M059J (cell line): ENCODE data around the gene CCT3. TPM values are rescaled to one million over a fixed set of nuclear protein-coding genes. Genes with fewer than 3 reads are reported as not detected.
A peak's percentile ranks its signal among the peaks of the same experiment; 100 is the strongest.
"Not testable (repeated sequence)": the region's sequence is repeated elsewhere in the genome, so short reads cannot be mapped to it uniquely, and the experiment has no call there.

Source experiments
- DNase-seq: peaks from one replicate; pipeline ENCODE4 v3.0.0-alpha.2; 2012; ENCODE audit warnings: low read depth
- total RNA-seq: library from RNA; depleted of rRNA; stranded (reverse); fragments of >200 nt; shearing (Covaris generic); gene quantifications from 2 replicates; pipeline ENCODE4 v1.2.3, GENCODE V29; 2014

Gene CCT3
- total RNA-seq, 1 experiment from 2014 or later, result 432 TPM

- no peak for DNase-seq
Observed at GRCh38 chr1:156337052-156337887, 822 bp downstream of the CCT3 start.

GRCh38 chr1:156336242-156336641 is 1.9 kb downstream of the CCT3 start:
- DNase-seq, result no peak

GRCh38 chr1:156323179-156323578 is 14.9 kb downstream of the CCT3 start:
- DNase-seq, result not testable (repeated sequence)

DNA sequence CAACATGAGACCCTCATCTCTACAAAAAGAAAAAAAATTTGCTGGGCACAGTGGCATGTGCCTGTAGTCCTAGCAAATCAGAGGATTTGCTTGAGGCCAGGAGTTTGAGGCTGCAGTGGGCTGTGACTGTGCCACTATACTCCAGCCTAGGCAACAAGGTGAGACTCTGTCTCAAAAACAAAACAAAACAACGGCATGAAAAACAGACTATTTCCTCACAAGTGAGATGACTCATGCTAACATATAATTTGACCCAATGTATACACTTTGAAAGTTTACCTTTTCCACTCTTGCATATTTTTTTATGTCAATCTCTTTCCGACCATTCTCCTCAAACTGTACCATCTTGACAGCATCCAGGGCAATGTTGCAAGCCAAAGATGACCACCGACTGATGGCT is 17.5 kb downstream of the CCT3 start:
- DNase-seq, result no peak

- peak; percentile 42 for DNase-seq
Observed at GRCh38 chr1:156319664-156320063, 18.4 kb downstream of the CCT3 start.

DNA sequence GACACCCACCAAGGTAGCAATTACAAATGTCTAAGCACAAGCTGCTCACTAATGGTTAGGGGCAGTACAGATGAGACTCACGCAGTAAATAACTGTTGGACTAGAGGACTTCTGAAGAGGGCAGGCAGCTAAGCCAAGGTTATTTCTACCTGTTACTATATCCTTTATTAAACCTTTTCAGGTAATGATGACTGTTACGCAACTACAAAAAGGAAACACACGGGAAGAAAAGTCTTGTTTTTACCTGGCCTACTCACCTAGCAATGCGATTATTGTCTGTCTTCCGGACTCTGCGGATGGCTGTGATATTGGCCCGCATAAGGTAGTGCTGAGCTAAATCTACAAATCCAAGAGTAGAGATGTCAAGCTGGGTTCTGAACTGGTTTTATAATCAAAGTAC is 21.2 kb downstream of the CCT3 start:
- DNase-seq, result no peak

- peak; percentile 79 for DNase-seq
Observed at GRCh38 chr1:156310962-156311361, 27.1 kb downstream of the CCT3 start.

- peak; percentile 61 for DNase-seq
Observed at GRCh38 chr1:156308078-156308477, 30.0 kb downstream of the CCT3 start.

DNA sequence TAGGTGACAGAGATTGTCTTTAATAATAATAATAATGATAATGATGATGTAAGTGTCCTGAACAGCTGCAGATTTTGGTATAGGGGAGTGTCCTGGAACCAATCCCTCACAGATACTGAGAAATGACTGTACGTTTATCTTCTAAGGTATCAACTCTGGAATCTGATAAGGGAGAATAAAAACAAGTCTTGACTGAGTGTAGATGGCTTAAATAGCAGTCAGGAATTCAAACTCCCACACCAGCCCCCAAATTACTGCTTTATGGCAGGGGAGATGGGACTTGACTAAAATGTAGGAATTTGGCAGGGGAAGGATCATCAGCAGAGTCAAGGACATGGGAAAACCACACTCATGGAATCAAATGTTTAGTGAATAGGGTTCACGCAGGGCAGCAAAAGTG is 32.9 kb downstream of the CCT3 start:
- DNase-seq, result no peak

DNA sequence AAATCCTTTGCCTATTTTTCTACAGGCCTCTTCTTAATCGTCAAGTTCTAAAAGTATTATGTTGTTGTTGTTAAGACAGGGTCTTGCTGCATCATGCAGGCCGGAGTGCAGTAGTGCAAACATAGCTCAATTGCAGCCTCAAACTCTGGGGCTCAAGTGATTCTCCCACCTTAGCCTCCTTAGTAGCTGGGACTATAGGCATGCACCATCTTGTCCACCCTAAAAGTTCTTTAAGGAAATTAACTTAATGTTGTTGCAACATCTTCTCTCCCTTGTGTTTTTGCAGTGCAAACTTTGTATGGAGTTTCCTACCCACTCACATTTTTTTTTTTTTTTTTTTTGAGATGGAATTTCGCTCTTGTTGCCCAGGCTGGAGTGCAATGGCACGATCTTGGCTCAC is 34.9 kb downstream of the CCT3 start:
- no peak for DNase-seq

GRCh38 chr1:156298852-156299357 is 39.2 kb downstream of the CCT3 start, which contains the start of gene VHLL:
Gene VHLL, minus strand, starts transcription at chr1:156299307. Its CDS starts 118 bp downstream, at chr1:156299189.
- no peak for DNase-seq

- peak; percentile 58 for DNase-seq
Observed at GRCh38 chr1:156295391-156295947, 42.6 kb downstream of the CCT3 start, which contains the start of gene GLMP. Gene GLMP, minus strand, starts transcription at chr1:156295679. Its CDS starts 34 bp downstream, at chr1:156295645.

DNA sequence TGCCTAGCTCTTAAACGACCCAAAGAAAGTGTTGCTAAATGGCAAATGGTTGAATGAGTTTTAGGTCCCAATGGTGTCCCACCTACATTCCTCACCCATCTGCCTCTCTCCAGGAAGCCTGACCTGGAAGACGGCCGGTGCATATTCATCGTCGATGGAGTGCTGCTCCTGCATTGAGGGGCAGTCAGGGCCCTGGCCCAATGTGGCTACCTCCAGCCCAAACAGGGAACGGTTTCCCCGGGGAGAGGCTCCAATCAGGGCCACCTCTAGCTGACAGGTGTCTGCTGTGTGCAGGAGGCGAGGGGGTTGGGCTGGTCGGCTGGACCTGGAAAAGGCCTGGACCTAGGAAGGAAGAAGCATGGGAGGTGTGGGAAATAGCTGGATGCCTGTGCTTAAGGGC is 44.2 kb downstream of the CCT3 start:
- no peak for DNase-seq

DNA sequence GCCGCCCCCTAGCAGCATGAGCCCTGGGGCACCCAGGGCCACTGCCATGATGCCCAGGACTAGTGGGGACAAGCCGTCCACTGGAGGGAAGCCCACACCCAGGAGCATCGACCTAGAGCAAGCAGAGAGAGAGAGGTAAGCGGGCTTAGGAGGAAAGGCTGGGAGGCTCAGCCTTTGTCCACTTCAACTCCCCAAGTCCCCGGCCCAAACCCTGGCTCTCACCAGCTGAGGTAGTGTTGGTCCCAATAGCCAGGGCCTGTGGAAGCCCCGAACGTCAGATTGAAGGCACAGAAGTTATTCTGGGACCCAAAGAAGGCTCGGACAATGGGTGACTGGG is 45.0 kb downstream of the CCT3 start:
- no peak for DNase-seq

DNA sequence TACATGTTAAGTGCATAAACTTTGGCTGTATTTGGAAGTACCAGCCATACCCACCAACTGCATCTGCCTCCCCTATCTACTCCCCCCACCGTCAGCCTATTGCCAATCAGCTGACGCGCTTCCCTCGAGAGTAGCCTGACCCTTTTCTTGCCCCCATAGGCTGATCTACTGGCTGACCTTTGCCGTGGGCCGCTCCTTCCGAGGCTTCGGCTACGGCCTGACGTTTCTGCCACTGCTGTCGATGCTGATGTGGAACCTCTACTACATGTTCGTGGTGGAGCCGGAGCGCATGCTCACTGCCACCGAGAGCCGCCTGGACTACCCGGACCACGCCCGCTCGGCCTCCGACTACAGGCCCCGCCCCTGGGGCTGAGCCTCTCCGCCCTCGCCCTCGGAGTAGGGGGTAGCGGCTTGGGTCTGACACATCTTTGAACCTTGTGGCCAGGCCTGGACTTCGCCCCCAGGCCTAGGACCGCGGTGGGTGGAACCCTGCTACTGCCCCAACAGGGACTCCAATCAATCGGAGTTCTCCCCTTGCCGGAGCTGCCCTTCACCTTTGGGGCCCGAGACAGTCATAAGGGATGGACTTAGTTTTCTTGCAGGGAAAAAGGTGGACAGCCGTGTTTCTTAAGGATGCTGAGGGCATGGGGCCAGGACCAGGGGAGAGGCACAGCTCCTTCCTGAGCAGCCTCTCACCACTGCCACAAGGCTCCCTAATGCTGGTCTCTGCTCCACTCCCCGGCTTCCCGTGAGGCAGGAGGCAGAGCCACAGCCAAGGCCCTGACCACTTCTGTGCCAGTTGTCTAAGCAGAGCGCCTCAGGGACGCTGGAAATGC is 46.6 kb downstream of the CCT3 start:
- no peak for DNase-seq

DNA sequence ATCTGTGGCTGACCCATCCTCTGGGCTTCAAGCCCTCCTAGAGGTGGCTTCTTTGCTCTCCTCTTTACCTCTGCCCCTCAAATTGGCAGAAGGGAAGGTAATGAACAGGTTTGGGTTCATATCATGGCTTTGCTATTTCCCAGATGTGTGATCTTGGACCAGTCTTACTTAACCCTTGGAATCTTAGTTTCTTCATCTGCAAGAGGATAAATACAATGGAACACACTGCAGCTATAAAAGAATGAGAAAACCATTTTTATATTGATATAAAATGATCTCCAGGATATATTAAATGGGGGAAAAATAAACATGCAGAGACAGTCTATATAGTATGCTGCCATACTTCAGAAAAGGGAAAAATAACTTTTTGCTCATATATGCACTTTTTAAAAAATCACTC is 48.2 kb downstream of the CCT3 start:
- no peak for DNase-seq

- no peak for DNase-seq
Observed at GRCh38 chr1:156286061-156286460, 52.0 kb downstream of the CCT3 start.

GRCh38 chr1:156285437-156285836 is 52.7 kb downstream of the CCT3 start:
- DNase-seq, result no peak

DNA sequence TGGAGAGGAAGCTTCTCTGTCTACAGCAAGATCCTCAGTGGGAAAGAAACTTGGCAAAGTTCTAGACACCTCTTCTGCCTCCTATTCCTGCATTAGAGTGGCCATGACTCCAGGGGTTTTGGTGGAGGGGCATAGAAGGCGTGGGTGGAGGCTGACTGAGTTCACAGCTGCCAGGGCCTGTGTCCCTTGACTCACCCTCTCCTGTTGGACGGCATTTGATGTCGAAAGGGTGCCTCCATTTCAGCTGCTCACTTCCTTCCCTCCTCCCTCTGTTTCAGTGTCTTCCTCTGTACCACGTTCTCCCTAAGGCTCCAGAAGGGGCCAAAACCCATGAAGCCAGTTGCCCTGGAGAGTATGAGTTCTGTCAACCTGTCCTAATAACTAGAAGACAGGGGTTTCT is 53.3 kb downstream of the CCT3 start:
- DNase-seq, result no peak

DNA sequence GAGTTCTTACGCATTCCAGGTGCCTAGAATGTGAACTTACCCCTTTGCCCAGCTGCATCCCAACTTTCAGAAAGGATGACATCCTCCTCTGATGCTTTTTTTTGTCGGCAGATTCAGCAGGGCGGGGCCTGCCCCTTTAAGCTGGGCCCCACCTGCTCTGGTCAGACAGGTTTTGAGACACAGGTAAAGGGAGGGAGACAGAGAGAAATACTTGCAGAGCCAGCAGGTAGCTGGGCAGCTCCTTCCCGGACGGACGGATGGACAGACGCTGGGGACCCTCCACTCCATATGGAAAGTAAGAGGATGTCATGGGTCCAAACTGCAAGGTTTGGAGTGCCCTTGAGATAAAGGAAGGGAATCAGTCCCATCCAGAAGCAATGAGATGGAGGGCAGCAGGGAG is 54.0 kb downstream of the CCT3 start, which contains the start of gene TMEM79:
TSS of gene TMEM79 (plus strand) at position 214 of the 400 bp plus-strand sequence. CDS start 902 bp downstream, outside the sequence.
- DNase-seq, result no peak

GRCh38 chr1:156283521-156283920 is 54.6 kb downstream of the CCT3 start:
- no peak for DNase-seq
